DND-41 (cell line): ENCODE results near the gene POMT2.

ENCODE experiments used
- ATAC-seq: fragments of 200-7000 bp; cut with Tn5 transposase; 3 replicates; pipeline ENCODE4 v1.9.1; 2021; ENCODE audit warnings: low read depth; ENCODE audit not compliant: insufficient read depth
- DNase-seq: peaks from one replicate; pipeline ENCODE4 v3.0.0-alpha.2; 2020
- H2AFZ ChIP-seq: 2 replicates; pipeline ENCODE4 v1.6.0; 2012; ENCODE audit warnings: low read depth, low read length
- H3K27ac ChIP-seq: 2 replicates; pipeline ENCODE4 v1.5.1; 2012; ENCODE audit warnings: low read length, inconsistent platforms
- H3K27me3 ChIP-seq: fragments of 200-600 bp; sonication (generic); 2 replicates; pipeline ENCODE4 v1.6.0; 2012; ENCODE audit warnings: low read length, mild to moderate bottlenecking, inconsistent platforms; ENCODE audit not compliant: insufficient read depth, poor library complexity
- H3K36me3 ChIP-seq: 2 replicates; pipeline ENCODE4 v1.5.1; 2012; ENCODE audit warnings: low read length, inconsistent platforms; ENCODE audit not compliant: insufficient read depth
- H3K4me1 ChIP-seq: 2 replicates; pipeline ENCODE4 v1.5.1; 2012; ENCODE audit warnings: mild to moderate bottlenecking, low read length; ENCODE audit not compliant: insufficient read depth
- H3K4me2 ChIP-seq: 2 replicates; pipeline ENCODE4 v1.6.0; 2012; ENCODE audit warnings: mild to moderate bottlenecking, moderate library complexity, low read length, inconsistent platforms; ENCODE audit not compliant: insufficient read depth
- H3K4me3 ChIP-seq, 2 experiments: fragments of 200-600 bp in 1 of 2; shearing (Covaris generic) in 1 of 2; 2 replicates each; pipeline ENCODE4 v1.5.1; 2012 to 2016; ENCODE audit warnings: inconsistent platforms in 2 of 2, low read length in 2 of 2, mild to moderate bottlenecking in 2 of 2, low read depth in 1 of 2, moderate library complexity in 1 of 2
- H3K79me2 ChIP-seq: 2 replicates; pipeline ENCODE4 v1.6.0; 2012; ENCODE audit warnings: low read length, inconsistent platforms; ENCODE audit not compliant: insufficient read depth
- H3K9ac ChIP-seq: 2 replicates; pipeline ENCODE4 v1.6.0; 2012; ENCODE audit warnings: low read depth, mild to moderate bottlenecking, inconsistent platforms, low read length, moderate library complexity
- H3K9me3 ChIP-seq: 2 replicates; pipeline ENCODE4 v1.5.1; 2012; ENCODE audit warnings: low read length, moderate library complexity, mild to moderate bottlenecking, inconsistent platforms; ENCODE audit not compliant: insufficient read depth, severe bottlenecking
- H4K20me1 ChIP-seq: 2 replicates; pipeline ENCODE4 v1.6.0; 2012; ENCODE audit warnings: low read length; ENCODE audit not compliant: insufficient read depth
- EZH2 ChIP-seq: IDR thresholded peaks from 3 replicates; pipeline ENCODE4 v1.6.1; 2012; ENCODE audit warnings: borderline replicate concordance, low read depth, mild to moderate bottlenecking, moderate library complexity, low read length, inconsistent platforms; ENCODE audit not compliant: severe bottlenecking
- TF ChIP-seq, protein P1 (sequence below): IDR thresholded peaks from 2 replicates; pipeline ENCODE4 v1.5.1; 2012; ENCODE audit warnings: borderline replicate concordance, low read length, moderate library complexity, mild to moderate bottlenecking; ENCODE audit not compliant: poor library complexity, severe bottlenecking; ENCODE audit errors: extremely low read depth

POMT2 gene

GRCh38 chr14:77243853-77244252, 76.8 kb downstream of the POMT2 start:
- Histone ChIP-seq H4K20me1 (no peaks in the 10 kb centered on the region), H3K9me3 (no peaks in the 10 kb centered on the region), H3K36me3 (no peaks in the 10 kb centered on the region), H3K27me3 (peaks cover 4% of the 10 kb centered on the region), H3K4me1 (no peaks in the 10 kb centered on the region), H3K4me3 (no peak overlapping the region), H2AFZ (no peak overlapping the region), H3K4me2 (no peak overlapping the region), H3K27ac (no peak overlapping the region), H3K9ac (no peak overlapping the region), H3K79me2 (no peaks in the 10 kb centered on the region)
- ATAC-seq (no peak), DNase-seq (no peak)
- TF ChIP-seq, protein P1, sequence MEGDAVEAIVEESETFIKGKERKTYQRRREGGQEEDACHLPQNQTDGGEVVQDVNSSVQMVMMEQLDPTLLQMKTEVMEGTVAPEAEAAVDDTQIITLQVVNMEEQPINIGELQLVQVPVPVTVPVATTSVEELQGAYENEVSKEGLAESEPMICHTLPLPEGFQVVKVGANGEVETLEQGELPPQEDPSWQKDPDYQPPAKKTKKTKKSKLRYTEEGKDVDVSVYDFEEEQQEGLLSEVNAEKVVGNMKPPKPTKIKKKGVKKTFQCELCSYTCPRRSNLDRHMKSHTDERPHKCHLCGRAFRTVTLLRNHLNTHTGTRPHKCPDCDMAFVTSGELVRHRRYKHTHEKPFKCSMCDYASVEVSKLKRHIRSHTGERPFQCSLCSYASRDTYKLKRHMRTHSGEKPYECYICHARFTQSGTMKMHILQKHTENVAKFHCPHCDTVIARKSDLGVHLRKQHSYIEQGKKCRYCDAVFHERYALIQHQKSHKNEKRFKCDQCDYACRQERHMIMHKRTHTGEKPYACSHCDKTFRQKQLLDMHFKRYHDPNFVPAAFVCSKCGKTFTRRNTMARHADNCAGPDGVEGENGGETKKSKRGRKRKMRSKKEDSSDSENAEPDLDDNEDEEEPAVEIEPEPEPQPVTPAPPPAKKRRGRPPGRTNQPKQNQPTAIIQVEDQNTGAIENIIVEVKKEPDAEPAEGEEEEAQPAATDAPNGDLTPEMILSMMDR, result no peak
- no peak for TF ChIP-seq EZH2

- Histone ChIP-seq H3K27me3 (no peaks in the 10 kb centered on the region), H3K79me2 (no peaks in the 10 kb centered on the region), H3K27ac (no peak overlapping the region), H3K9ac (no peak overlapping the region), H3K4me3 (no peak overlapping the region), H2AFZ (no peak overlapping the region), H3K4me1 (no peaks in the 10 kb centered on the region), H3K4me2 (no peak overlapping the region), H3K9me3 (no peaks in the 10 kb centered on the region), H4K20me1 (no peaks in the 10 kb centered on the region), H3K36me3 (no peaks in the 10 kb centered on the region)
- ATAC-seq, result no peak
- TF ChIP-seq, protein P1, result no peak
- no peak for TF ChIP-seq EZH2
- DNase-seq, result no peak
These were observed 77.9 kb downstream of the POMT2 start for GRCh38 chr14:77242752-77243151.

- H3K9ac ChIP-seq, result no peak overlapping the region
- no peaks in the 10 kb centered on the region for H3K79me2 ChIP-seq
- ATAC-seq (peak; percentile 37; the same call in 1 of the 3 replicates), DNase-seq (no peak)
- no peaks in the 10 kb centered on the region for H4K20me1 ChIP-seq
- H2AFZ ChIP-seq, result no peak overlapping the region
- H3K9me3 ChIP-seq, result no peaks in the 10 kb centered on the region
- no peaks in the 10 kb centered on the region for H3K4me1 ChIP-seq
- no peak overlapping the region for H3K4me2 ChIP-seq
- no peak overlapping the region for H3K4me3 ChIP-seq
- H3K27me3 ChIP-seq, result no peaks in the 10 kb centered on the region
- no peak overlapping the region for H3K27ac ChIP-seq
- no peaks in the 10 kb centered on the region for H3K36me3 ChIP-seq
- TF ChIP-seq, protein P1, result no peak
- no peak for TF ChIP-seq EZH2
These were observed 78.7 kb downstream of the POMT2 start for GRCh38 chr14:77241955-77242354.
